H1 (cell line): ENCODE data around the gene DAB2IP. TPM values are rescaled to one million over a fixed set of nuclear protein-coding genes. Genes with fewer than 3 reads are reported as not detected.

Experiments used
- CTCF ChIA-PET: fragments of 300-600 bp; sonication (Branson Sonifier 250); formaldehyde crosslinking; loops from one replicate; lab custom pipeline; 2021; ENCODE audit not compliant: partially characterized antibody; lab: Charles Lee
- POLR2A ChIA-PET: fragments of 300-600 bp; sonication (Branson Sonifier 250); formaldehyde crosslinking; loops from one replicate; lab custom pipeline; 2021; ENCODE audit warnings: inconsistent platforms; ENCODE audit not compliant: partially characterized antibody; lab: Charles Lee
- DNase-seq, 2 experiments: peaks; one replicate each; pipeline versions ENCODE4 v3.0.0 to v3.0.0-alpha.2; 2010 to 2022; ENCODE audit warnings: low spot score in 2 of 2, low read depth in 1 of 2, mixed read lengths in 1 of 2
- FAIRE-seq: peaks from 2 replicates; lab custom pipeline; 2011; peaks lifted over from hg19 to GRCh38; lab: Jason Lieb, UNC
- H2AFZ ChIP-seq: 2 replicates; pipeline ENCODE4 v1.8.1; 2012; ENCODE audit warnings: low read length, inconsistent platforms
- H2AK5ac ChIP-seq: 2 replicates; pipeline ENCODE4 v1.6.1; 2013; ENCODE audit warnings: low read depth, low read length
- H2BK120ac ChIP-seq: replicated peaks from 2 replicates; pipeline ENCODE3; 2013; ENCODE audit warnings: low read depth, low read length, inconsistent platforms
- H2BK12ac ChIP-seq: 2 replicates; pipeline ENCODE4 v1.6.1; 2013; ENCODE audit warnings: low read depth, low read length
- H2BK15ac ChIP-seq: 2 replicates; pipeline ENCODE4 v1.6.1; 2013; ENCODE audit warnings: low read length
- H2BK20ac ChIP-seq: 2 replicates; pipeline ENCODE4 v1.6.1; 2013; ENCODE audit warnings: low read length
- H2BK5ac ChIP-seq: 2 replicates; pipeline ENCODE4 v1.6.1; 2013; ENCODE audit warnings: low read depth, low read length
- H3K14ac ChIP-seq: 2 replicates; pipeline ENCODE4 v1.6.1; 2013; ENCODE audit warnings: inconsistent platforms; ENCODE audit not compliant: insufficient read length
- H3K18ac ChIP-seq: 2 replicates; pipeline ENCODE4 v1.6.1; 2013; ENCODE audit warnings: low read length; ENCODE audit errors: extremely low read depth
- H3K23ac ChIP-seq: 2 replicates; pipeline ENCODE4 v1.6.1; 2013; ENCODE audit warnings: inconsistent platforms; ENCODE audit not compliant: insufficient read length
- H3K23me2 ChIP-seq: 2 replicates; pipeline ENCODE4 v1.6.1; 2013; ENCODE audit warnings: low read depth, low read length
- H3K27ac ChIP-seq: 2 replicates; pipeline ENCODE4 v1.6.1; 2011; ENCODE audit warnings: low read depth, low read length, inconsistent platforms
- H3K27me3 ChIP-seq, 4 experiments: replicated peaks in 1 of 4; 1 replicate in 1 of 4; 2 replicates in 3 of 4; pipeline versions ENCODE4 v1.6.1 to v1.8.1; 2011 to 2013; ENCODE audit warnings: low read length in 3 of 4, mild to moderate bottlenecking in 3 of 4, inconsistent platforms in 2 of 4, mixed read lengths in 2 of 4, moderate library complexity in 1 of 4; ENCODE audit not compliant: control insufficient read depth in 3 of 4, insufficient read depth in 3 of 4; ENCODE audit errors: extremely low read depth in 1 of 4
- H3K36me3 ChIP-seq, 4 experiments: 2 replicates each; pipeline versions ENCODE4 v1.6.1 to v1.8.1; 2011 to 2013; ENCODE audit warnings: mild to moderate bottlenecking in 4 of 4, low read length in 3 of 4, moderate library complexity in 2 of 4, control low read depth in 1 of 4, inconsistent platforms in 1 of 4; ENCODE audit not compliant: insufficient read depth in 4 of 4, control insufficient read depth in 2 of 4
- H3K4ac ChIP-seq: replicated peaks from 2 replicates; pipeline ENCODE3; 2013; ENCODE audit warnings: low read length, low read depth, mixed read lengths, inconsistent platforms; ENCODE audit not compliant: insufficient read length
- H3K4me1 ChIP-seq, 4 experiments: replicated peaks in 1 of 4; 1 replicate in 1 of 4; 2 replicates in 3 of 4; pipeline versions ENCODE4 v1.6.1 to v1.8.1; 2011 to 2013; ENCODE audit warnings: low read length in 3 of 4, inconsistent platforms in 2 of 4, mixed read lengths in 1 of 4; ENCODE audit not compliant: insufficient read depth in 4 of 4, control insufficient read depth in 3 of 4
- H3K4me2 ChIP-seq, 2 experiments: 2 replicates each; pipeline versions ENCODE4 v1.6.1 to v1.8.1; 2011 to 2013; ENCODE audit warnings: low read depth in 2 of 2, low read length in 2 of 2, control low read depth in 1 of 2, inconsistent platforms in 1 of 2, mild to moderate bottlenecking in 1 of 2; ENCODE audit not compliant: insufficient read depth in 1 of 2
- H3K4me3 ChIP-seq, 4 experiments: fragments of 200-600, 300-600 bp in 1 of 4; sonication (generic), shearing (Covaris generic), sonication (Bioruptor Twin) in 1 of 4; 2 replicates each; pipeline versions ENCODE4 v1.5.1 to v1.8.1; 2011 to 2016; ENCODE audit warnings: low read length in 4 of 4, low read depth in 3 of 4, control low read depth in 2 of 4, inconsistent platforms in 2 of 4, mild to moderate bottlenecking in 2 of 4, mixed read lengths in 1 of 4, moderate library complexity in 1 of 4; ENCODE audit not compliant: insufficient read depth in 2 of 4; ENCODE audit errors: extremely low read depth in 1 of 4
- H3K56ac ChIP-seq: replicated peaks from 2 replicates; pipeline ENCODE3; 2013; ENCODE audit warnings: low read depth, mild to moderate bottlenecking, mixed read lengths, low read length, inconsistent platforms; ENCODE audit not compliant: insufficient read length
- H3K79me1 ChIP-seq: 2 replicates; pipeline ENCODE4 v1.6.1; 2013; ENCODE audit warnings: low read depth, low read length, control low read depth
- H3K79me2 ChIP-seq, 2 experiments: 2 replicates each; pipeline versions ENCODE4 v1.6.1 to v1.8.1; 2012 to 2013; ENCODE audit warnings: low read length in 2 of 2, mild to moderate bottlenecking in 2 of 2, inconsistent platforms in 1 of 2; ENCODE audit not compliant: insufficient read depth in 2 of 2, control insufficient read depth in 1 of 2
- H3K9ac ChIP-seq, 4 experiments: replicated peaks in 1 of 4; 1 replicate in 1 of 4; 2 replicates in 3 of 4; pipeline versions ENCODE4 v1.6.1 to v1.8.1; 2011 to 2013; ENCODE audit warnings: low read depth in 3 of 4, low read length in 3 of 4, control low read depth in 2 of 4, mild to moderate bottlenecking in 2 of 4, moderate library complexity in 2 of 4, inconsistent platforms in 1 of 4; ENCODE audit errors: extremely low read depth in 1 of 4
- H3K9me3 ChIP-seq, 2 experiments: 2 replicates each; pipeline versions ENCODE4 v1.6.1 to v1.8.1; 2012 to 2013; ENCODE audit warnings: mild to moderate bottlenecking in 2 of 2, moderate library complexity in 2 of 2, control low read depth in 1 of 2, inconsistent platforms in 1 of 2, low read depth in 1 of 2, low read length in 1 of 2, mixed read lengths in 1 of 2; ENCODE audit not compliant: insufficient read depth in 2 of 2
- H4K20me1 ChIP-seq, 2 experiments: replicated peaks in 1 of 2; 2 replicates each; pipeline versions ENCODE3 to v1.8.1; 2011 to 2013; ENCODE audit warnings: inconsistent platforms in 2 of 2, low read length in 2 of 2, mild to moderate bottlenecking in 1 of 2; ENCODE audit not compliant: insufficient read depth in 2 of 2, control insufficient read depth in 1 of 2
- H4K5ac ChIP-seq: 2 replicates; pipeline ENCODE4 v1.6.1; 2013; ENCODE audit warnings: low read length, low read depth, mixed read lengths, inconsistent platforms; ENCODE audit not compliant: insufficient read length
- H4K8ac ChIP-seq: 2 replicates; pipeline ENCODE4 v1.8.0; 2013; ENCODE audit warnings: mild to moderate bottlenecking, moderate library complexity, low read length, inconsistent platforms; ENCODE audit not compliant: insufficient read depth; ENCODE audit errors: extremely low read depth
- H4K91ac ChIP-seq: replicated peaks from 2 replicates; pipeline ENCODE3; 2013; ENCODE audit warnings: low read length, mixed read lengths, inconsistent platforms; ENCODE audit not compliant: insufficient read length
- BACH1 ChIP-seq: IDR thresholded peaks from 2 replicates; pipeline ENCODE4 v1.6.1; 2012; ENCODE audit warnings: low read length, improper control_type of control experiment
- CREB1 ChIP-seq: IDR thresholded peaks from 2 replicates; pipeline ENCODE4 v1.6.1; 2012; ENCODE audit warnings: inconsistent platforms
- GABPA ChIP-seq: IDR thresholded peaks from 2 replicates; pipeline ENCODE4 v1.6.1; 2011; ENCODE audit warnings: mild to moderate bottlenecking, low read length, moderate library complexity, borderline replicate concordance; ENCODE audit not compliant: insufficient read depth
- MAX ChIP-seq: IDR thresholded peaks from 2 replicates; pipeline ENCODE4 v1.6.1; 2012; ENCODE audit warnings: inconsistent platforms
- POLR2A ChIP-seq, 2 experiments: IDR thresholded peaks; 1 replicate in 1 of 2; 2 replicates in 1 of 2; pipeline ENCODE4 v1.6.1; 2011; ENCODE audit warnings: low read depth in 2 of 2, low read length in 2 of 2, mild to moderate bottlenecking in 2 of 2; ENCODE audit errors: control extremely low read depth in 1 of 2
- WGBS, 2 experiments: shearing (Covaris generic) in 1 of 2; methylation state at CpG; one replicate each; pipeline versions ENCODE4 v1.1.6 to v1.1.7; 2013 to 2015; ENCODE audit warnings: low lambda C conversion rate in 2 of 2, mixed read lengths in 2 of 2, inconsistent platforms in 1 of 2, low coverage in 1 of 2, missing lambda C conversion rate in 1 of 2; ENCODE audit not compliant: insufficient replicate concordance in 2 of 2, insufficient coverage in 1 of 2, insufficient read length in 1 of 2; ENCODE audit errors: extremely low coverage in 1 of 2, missing lambda C conversion rate in 1 of 2; 5-methylcytosine and 5-hydroxymethylcytosine counted together
- polyA plus RNA-seq, 7 experiments: library from polyadenylated mRNA; depleted of rRNA in 3 of 7; stranded (reverse) in 5 of 7; unstranded in 2 of 7; fragments of >200 nt in 5 of 7; fragments of 200-250 nt in 2 of 7; gene quantifications; 1 replicate in 5 of 7; 2 replicates in 1 of 7; 4 replicates in 1 of 7; pipeline versions ENCODE4 v1.2.1 to v1.2.3, GENCODE V29; 2011 to 2013; ENCODE audit warnings: missing spikeins in 2 of 7, mixed read lengths in 2 of 7
- total RNA-seq: library from RNA; stranded (reverse); fragmentation: NEBNext Ultra II Directional; extraction: Animal tissue kit (Norgen Biotek cat#: 25700); gene quantifications from 2 replicates; pipeline ENCODE4 v1.2.1, GENCODE V29; 2021

DAB2IP gene
- total and polyA plus RNA-seq, 2 of the 8 experiments (the other 6 are each of a cell fraction or from before 2014, with no cell fraction given) = 19.7 to 39.5 TPM

GRCh38 chr9:121631978-121632418 lies 19.4 kb upstream of the DAB2IP start:
- peaks cover 0 to 12% (median 8%) of the 10 kb centered on the region in 4 experiments; a peak in 5 of 7 replicates for H3K4me1 ChIP-seq
- H3K4me3 ChIP-seq = no peak overlapping the region
- peaks cover 3% of the 10 kb centered on the region; the same call in 1 of the 2 replicates for H3K79me1 ChIP-seq
- 90% methylated on average over 16 of the region's 18 CpGs; no CpG with 5 or more reads in 1 of the 2 experiments for WGBS, 2 experiments
- H3K9me3 ChIP-seq = no peaks in the 10 kb centered on the region
- H3K23me2 ChIP-seq = no peaks in the 10 kb centered on the region
- H3K27me3 ChIP-seq = no peaks in the 10 kb centered on the region
- no peak overlapping the region for H3K18ac ChIP-seq
- H2AFZ ChIP-seq = no peak overlapping the region
- no peak overlapping the region for H3K56ac ChIP-seq
- no peak overlapping the region for H2BK15ac ChIP-seq
- CTCF ChIA-PET = interaction anchor here (0.6 to 24.2 kb wide), 15 partner anchors 8 to 344 kb away, joined by 3 to 670 read pairs (median 6); no protein-coding TSS in a partner anchor
- no peak overlapping the region for H2BK120ac ChIP-seq
- H2AK5ac ChIP-seq = no peak overlapping the region
- H3K36me3 ChIP-seq = no peaks in the 10 kb centered on the region
- H4K91ac ChIP-seq = no peak overlapping the region
- H2BK12ac ChIP-seq = no peak overlapping the region
- peaks cover 2 to 11% of the 10 kb centered on the region in 2 experiments for H4K20me1 ChIP-seq
- FAIRE-seq = no peak
- H4K5ac ChIP-seq = no peak overlapping the region
- H3K23ac ChIP-seq = no peak overlapping the region
- no peak overlapping the region for H3K4me2 ChIP-seq
- TF ChIP-seq GABPA (no peak), BACH1 (no peak), MAX (no peak), CREB1 (no peak), POLR2A (IDR thresholded peaks at IDR 0.05; ENCODE audit: control extremely low read depth in 1 of 2, low read depth in 2 of 2, low read length in 2 of 2) (no peak)
- TF ChIP-seq, all 59 proteins: peak for 0
- Histone ChIP-seq H3K14ac (no peak overlapping the region), H3K27ac (no peak overlapping the region), H3K4ac (no peak overlapping the region), H2BK20ac (no peak overlapping the region), H2BK5ac (no peak overlapping the region), H4K8ac (peak overlapping the region; percentile 53; the same call in 1 of the 2 replicates), H3K9ac (no peak overlapping the region), H3K79me2 (no peaks in the 10 kb centered on the region)
- POLR2A ChIA-PET = interaction anchor here (0.7 to 0.9 kb wide), 2 partner anchors 11 to 34 kb away, joined by 3 read pairs; no protein-coding TSS in a partner anchor
- no peak for DNase-seq
